Measurements from ENCODE around the gene HS2ST1.

DNA sequence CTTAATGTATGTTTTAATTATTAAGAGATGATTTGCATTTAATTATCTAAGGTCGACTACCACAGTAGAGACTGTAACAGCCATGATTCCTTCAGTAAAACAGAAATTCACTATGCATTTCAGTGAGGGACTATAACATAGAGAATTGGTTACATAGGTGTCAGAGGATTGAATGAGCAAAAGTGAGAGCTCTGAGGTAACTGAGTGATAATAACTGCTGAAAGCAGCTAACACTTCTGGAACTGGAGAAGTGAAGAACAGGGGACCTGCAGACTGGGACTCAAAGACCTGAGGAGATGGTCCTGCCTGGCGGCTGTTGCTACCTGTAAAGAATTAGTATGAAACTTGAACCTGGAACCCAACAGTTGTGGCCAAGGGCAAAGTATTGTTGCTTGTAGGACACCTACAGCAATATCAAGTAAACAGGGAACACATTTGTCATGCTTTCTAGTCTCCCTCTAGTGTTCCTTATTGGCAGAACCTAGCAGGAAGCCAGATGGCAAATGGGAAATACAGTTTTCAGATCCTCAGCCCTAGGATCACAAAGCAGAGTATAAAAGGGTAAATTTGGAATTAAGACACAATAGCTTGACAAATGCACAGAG, 110.6 kb downstream of the HS2ST1 start:
- TF ChIP-seq EZH2 (IDR thresholded peaks at IDR 0.05; ENCODE audit: insufficient read depth, poor library complexity, severe bottlenecking), result no peak
- TF ChIP-seq EZH2phosphoT487 (IDR thresholded peaks at IDR 0.05; ENCODE audit: insufficient read depth, low read depth), result no peak

Measured in GM23248 (cell line).